ENCODE data around the gene KCNQ5. TPM values are rescaled to one million over a fixed set of nuclear protein-coding genes. Genes with fewer than 3 reads are reported as not detected.

Gene KCNQ5
- polyA plus RNA-seq, 3 donors = not detected

- Histone ChIP-seq H4K20me1 (ENCODE audit: insufficient read depth, low read length) (no peaks in the 10 kb centered on the region), H2AFZ (ENCODE audit: insufficient read depth, low read depth, low read length, poor library complexity, severe bottlenecking) (no peak overlapping the region), H3K9me3 (replicated peaks in 1 of 2; ENCODE audit: control insufficient read depth in 1 of 2, insufficient read depth in 1 of 2, low read length in 2 of 2) (no peaks in the 10 kb centered on the region), H3K27me3 (ENCODE audit: control insufficient read depth in 2 of 2, insufficient read depth in 2 of 2, low read length in 2 of 2) (no peaks in the 10 kb centered on the region), H3K4me1 (ENCODE audit: control insufficient read depth in 1 of 2, insufficient read depth in 2 of 2, low read length in 2 of 2) (no peaks in the 10 kb centered on the region), H3K9ac (ENCODE audit: insufficient read depth, low read length, poor library complexity, severe bottlenecking) (no peak overlapping the region), H3K4me2 (replicated peaks; ENCODE audit: extremely low read depth, low read length, poor library complexity, severe bottlenecking) (no peak overlapping the region), H3K79me2 (ENCODE audit: insufficient read depth, low read length) (no peaks in the 10 kb centered on the region), H3K36me3 (replicated peaks in 1 of 2; ENCODE audit: control insufficient read depth in 1 of 2, insufficient read depth in 2 of 2, low read length in 2 of 2) (no peaks in the 10 kb centered on the region), H3K4me3 (replicated peaks in 1 of 3; ENCODE audit: low read depth in 2 of 3, low read length in 3 of 3) (no peak overlapping the region), H3K27ac (ENCODE audit: low read depth in 1 of 2, low read length in 2 of 2) (no peak overlapping the region)
- no peak overlapping the region for H3K27ac Mint-ChIP-seq
- intact Hi-C loops (cut with micrococcal nuclease) = no loop called here
- H3K9me3 Mint-ChIP-seq = peaks cover 0 to 4% (median 3%) of the 10 kb centered on the region in 7 donors
- WGBS (ENCODE audit: insufficient coverage) = no CpG with 5 or more reads among the region's 2 CpGs
- DNase-seq = no peak
- no peaks in the 10 kb centered on the region for H3K36me3 Mint-ChIP-seq
- TF ChIP-seq, protein P1, sequence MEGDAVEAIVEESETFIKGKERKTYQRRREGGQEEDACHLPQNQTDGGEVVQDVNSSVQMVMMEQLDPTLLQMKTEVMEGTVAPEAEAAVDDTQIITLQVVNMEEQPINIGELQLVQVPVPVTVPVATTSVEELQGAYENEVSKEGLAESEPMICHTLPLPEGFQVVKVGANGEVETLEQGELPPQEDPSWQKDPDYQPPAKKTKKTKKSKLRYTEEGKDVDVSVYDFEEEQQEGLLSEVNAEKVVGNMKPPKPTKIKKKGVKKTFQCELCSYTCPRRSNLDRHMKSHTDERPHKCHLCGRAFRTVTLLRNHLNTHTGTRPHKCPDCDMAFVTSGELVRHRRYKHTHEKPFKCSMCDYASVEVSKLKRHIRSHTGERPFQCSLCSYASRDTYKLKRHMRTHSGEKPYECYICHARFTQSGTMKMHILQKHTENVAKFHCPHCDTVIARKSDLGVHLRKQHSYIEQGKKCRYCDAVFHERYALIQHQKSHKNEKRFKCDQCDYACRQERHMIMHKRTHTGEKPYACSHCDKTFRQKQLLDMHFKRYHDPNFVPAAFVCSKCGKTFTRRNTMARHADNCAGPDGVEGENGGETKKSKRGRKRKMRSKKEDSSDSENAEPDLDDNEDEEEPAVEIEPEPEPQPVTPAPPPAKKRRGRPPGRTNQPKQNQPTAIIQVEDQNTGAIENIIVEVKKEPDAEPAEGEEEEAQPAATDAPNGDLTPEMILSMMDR (IDR thresholded peaks at IDR 0.05) = no peak
- H3K4me3 Mint-ChIP-seq = no peak overlapping the region
- H3K4me1 Mint-ChIP-seq = no peaks in the 10 kb centered on the region
- H3K27me3 Mint-ChIP-seq (ENCODE audit: low read depth in 3 of 3) = no peaks in the 10 kb centered on the region
Observed at GRCh38 chr6:72758901-72759300, 137.0 kb downstream of the KCNQ5 start.

DNA sequence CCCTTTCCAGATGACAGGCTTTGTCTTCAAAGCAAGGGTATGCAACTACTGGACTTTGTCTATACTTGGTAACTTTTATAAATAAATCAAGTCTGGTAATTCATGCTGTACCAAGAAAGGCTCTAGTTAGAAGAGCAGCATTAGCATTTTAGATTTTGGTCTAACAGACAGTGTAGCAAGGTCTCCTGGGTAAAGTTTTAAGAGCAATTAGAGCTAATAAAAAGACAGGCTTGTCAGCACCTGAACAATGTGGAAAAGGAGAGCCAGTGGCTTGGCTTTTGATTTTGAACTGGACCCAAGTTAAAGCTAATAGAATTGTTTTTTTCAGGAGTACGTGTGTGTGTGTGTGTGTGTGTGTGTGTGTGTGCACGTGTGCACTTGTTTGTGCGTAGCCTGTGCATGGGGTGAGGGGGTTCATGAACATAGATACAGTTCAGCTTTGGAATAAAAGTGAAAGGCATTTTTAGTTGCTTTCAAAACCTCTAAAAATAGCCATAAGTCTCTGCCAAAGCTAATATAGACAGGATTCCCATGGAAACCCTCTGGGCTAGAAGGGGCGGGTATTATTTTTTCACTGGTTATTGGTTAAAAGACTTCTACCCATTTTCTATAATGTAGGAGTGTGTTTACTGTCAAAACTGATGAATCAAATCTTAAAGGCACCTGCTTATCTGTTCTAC, 138.4 kb downstream of the KCNQ5 start:
- Histone ChIP-seq H3K36me3 (replicated peaks in 1 of 2; ENCODE audit: control insufficient read depth in 1 of 2, insufficient read depth in 2 of 2, low read length in 2 of 2) (no peaks in the 10 kb centered on the region), H4K20me1 (ENCODE audit: insufficient read depth, low read length) (no peaks in the 10 kb centered on the region), H3K4me1 (ENCODE audit: control insufficient read depth in 1 of 2, insufficient read depth in 2 of 2, low read length in 2 of 2) (no peaks in the 10 kb centered on the region), H3K4me2 (replicated peaks; ENCODE audit: extremely low read depth, low read length, poor library complexity, severe bottlenecking) (no peak overlapping the region), H2AFZ (ENCODE audit: insufficient read depth, low read depth, low read length, poor library complexity, severe bottlenecking) (no peak overlapping the region), H3K9me3 (replicated peaks in 1 of 2; ENCODE audit: control insufficient read depth in 1 of 2, insufficient read depth in 1 of 2, low read length in 2 of 2) (no peaks in the 10 kb centered on the region), H3K27ac (ENCODE audit: low read depth in 1 of 2, low read length in 2 of 2) (no peak overlapping the region), H3K4me3 (replicated peaks in 1 of 3; ENCODE audit: low read depth in 2 of 3, low read length in 3 of 3) (no peak overlapping the region), H3K9ac (ENCODE audit: insufficient read depth, low read length, poor library complexity, severe bottlenecking) (no peak overlapping the region), H3K27me3 (ENCODE audit: control insufficient read depth in 2 of 2, insufficient read depth in 2 of 2, low read length in 2 of 2) (no peaks in the 10 kb centered on the region), H3K79me2 (ENCODE audit: insufficient read depth, low read length) (no peaks in the 10 kb centered on the region)
- DNase-seq = no peak
- no peak overlapping the region for H3K27ac Mint-ChIP-seq
- H3K4me3 Mint-ChIP-seq = no peak overlapping the region
- no peaks in the 10 kb centered on the region for H3K36me3 Mint-ChIP-seq
- WGBS (ENCODE audit: insufficient coverage) = 100% methylated on average over 1 of the region's 4 CpGs
- H3K4me1 Mint-ChIP-seq = no peaks in the 10 kb centered on the region
- intact Hi-C loops (cut with micrococcal nuclease) = no loop called here
- TF ChIP-seq, protein P1 (IDR thresholded peaks at IDR 0.05) = no peak
- H3K9me3 Mint-ChIP-seq = peaks cover 0 to 3% (median 0%) of the 10 kb centered on the region in 7 donors
- H3K27me3 Mint-ChIP-seq (ENCODE audit: low read depth in 3 of 3) = no peaks in the 10 kb centered on the region

Measured in CD14-positive monocyte (primary cell).